K562 (cell line): Measurements from ENCODE around the gene ZNF467. TPM values are rescaled to one million over a fixed set of nuclear protein-coding genes. Genes with fewer than 3 reads are reported as not detected.

ENCODE experiments used
- CSDE1 ChIP-seq, 2 experiments: fragments of 450-650 bp; IDR thresholded peaks; 2 replicates each; pipeline ENCODE4 v1.6.1; 2016; ENCODE audit warnings: mild to moderate bottlenecking in 1 of 2
- CTCFL ChIP-seq: IDR thresholded peaks from 2 replicates; pipeline ENCODE4 v1.6.1; 2011; ENCODE audit warnings: borderline replicate concordance, low read depth, mild to moderate bottlenecking, moderate library complexity, low read length; ENCODE audit not compliant: insufficient read depth, poor library complexity, severe bottlenecking
- SLC30A9 ChIP-seq: fragments of 250-450 bp; sonication (Bioruptor Pico); IDR thresholded peaks from 2 replicates; pipeline ENCODE4 v1.8.0; 2022; ENCODE audit warnings: mild to moderate bottlenecking, moderate library complexity
- SRSF7 ChIP-seq: fragments of 200-400 bp; formaldehyde crosslinking; optimal IDR thresholded peaks from 2 replicates; pipeline ENCODE3; 2017; ENCODE audit warnings: mild to moderate bottlenecking, low read depth, low read length
- TCF15 ChIP-seq: fragments of 250-450 bp; sonication (Bioruptor Pico); IDR thresholded peaks from 2 replicates; pipeline ENCODE4 v1.8.0; 2022; ENCODE audit warnings: moderate library complexity, mild to moderate bottlenecking, inconsistent platforms
- TSC22D4 ChIP-seq: fragments of 450-650 bp; IDR thresholded peaks from 2 replicates; pipeline ENCODE4 v1.6.1; 2016; ENCODE audit warnings: missing genetic modification characterization, missing biosample characterization, control low read depth
- ZBTB49 ChIP-seq: sonication (generic); formaldehyde crosslinking; IDR thresholded peaks from 2 replicates; pipeline ENCODE4 v1.8.0; 2022; ENCODE audit warnings: missing genetic modification reagents, mild to moderate bottlenecking, borderline replicate concordance
- ZBTB7A ChIP-seq: IDR thresholded peaks from 2 replicates; pipeline ENCODE4 v1.6.1; 2011; ENCODE audit warnings: low read depth, mild to moderate bottlenecking, low read length, moderate library complexity, borderline replicate concordance; ENCODE audit not compliant: control insufficient read depth
- ZNF785 ChIP-seq: fragments of 250-450 bp; sonication (Bioruptor Pico); IDR thresholded peaks from 2 replicates; pipeline ENCODE4 v1.4.0; 2020; ENCODE audit warnings: mild to moderate bottlenecking
- polyA plus RNA-seq, 8 experiments: library from polyadenylated mRNA; depleted of rRNA in 4 of 8; stranded (reverse) in 5 of 8; unstranded in 3 of 8; fragments of >200 nt; fragmentation: Nextera tagmentation in 2 of 8; fragmentation: Illumina TruSeq in 1 of 8; extraction: Ambion mirVana in 2 of 8; extraction: Trizol in 1 of 8; gene quantifications; 2 replicates each; pipeline versions ENCODE4 v1.2.1 to v1.2.3, GENCODE V29; 2011 to 2014; ENCODE audit warnings: inconsistent platforms in 1 of 8, missing spikeins in 1 of 8
- total RNA-seq, 7 experiments: library from RNA; depleted of rRNA in 6 of 7; stranded (reverse); fragments of >200 nt in 6 of 7; fragmentation: Illumina TruSeq in 2 of 7; extraction: Trizol in 2 of 7; gene quantifications; 2 replicates each; pipeline versions ENCODE4 v1.2.1 to v1.2.3, GENCODE V29; 2011 to 2021; ENCODE audit warnings: low replicate concordance in 1 of 7

Gene ZNF467
- total and polyA plus RNA-seq, 9 of the 15 experiments (the other 6 are each of a cell fraction or from before 2014, with no cell fraction given), result 0.32 to 14.2 (median 1.7) TPM

GRCh38 chr7:149762089-149762488 lies 11.3 kb downstream of the ZNF467 start (continued):
- no peak for TF ChIP-seq TSC22D4 (tag)
- no peak for TF ChIP-seq CTCFL
- TF ChIP-seq ZBTB49 (CRISPR knock-in tag), result no peak
- TF ChIP-seq ZNF785 (CRISPR knock-in tag), result no peak
- no peak for TF ChIP-seq TCF15 (CRISPR knock-in tag)
- TF ChIP-seq CSDE1 (IDR thresholded peaks at IDR 0.05), result no peak
- TF ChIP-seq SRSF7, result no peak
- no peak for TF ChIP-seq SLC30A9
- no peak for TF ChIP-seq ZBTB7A
